NCI-H2227 treated with DMSO at 0.1 percent for 48 hours (cell line): ENCODE results near the gene TRMT112.

Source experiments
- DNase-seq: peaks from one replicate; lab custom pipeline; 2025; lab: John Stamatoyannopoulos, UW

Gene TRMT112

DNA sequence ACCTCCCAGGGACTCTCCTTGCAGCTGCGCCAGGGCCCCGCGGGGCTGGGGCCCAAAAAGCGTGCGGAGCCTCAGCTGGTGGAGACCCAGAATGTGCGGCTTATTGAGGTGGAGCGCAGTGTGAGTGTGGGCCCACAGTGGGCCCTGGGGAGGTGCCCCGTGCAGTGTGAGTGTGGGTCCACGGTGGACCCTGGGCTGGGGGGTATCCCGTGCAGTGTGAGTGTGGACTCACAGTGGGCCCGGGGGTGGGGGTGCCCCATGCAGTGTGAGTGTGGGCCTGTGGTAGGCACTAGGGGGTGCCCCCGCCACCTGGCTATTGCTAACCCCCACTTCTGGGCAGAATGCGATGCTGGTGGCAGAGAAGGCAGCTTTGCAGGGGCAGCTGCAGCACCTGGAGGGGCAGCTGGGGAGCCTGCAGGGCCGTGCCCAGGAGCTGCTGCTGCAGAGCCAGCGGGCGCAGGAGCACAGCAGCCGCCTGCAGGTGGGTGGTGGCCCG is 33.8 kb upstream of the TRMT112 start:
- no peak for DNase-seq

DNA sequence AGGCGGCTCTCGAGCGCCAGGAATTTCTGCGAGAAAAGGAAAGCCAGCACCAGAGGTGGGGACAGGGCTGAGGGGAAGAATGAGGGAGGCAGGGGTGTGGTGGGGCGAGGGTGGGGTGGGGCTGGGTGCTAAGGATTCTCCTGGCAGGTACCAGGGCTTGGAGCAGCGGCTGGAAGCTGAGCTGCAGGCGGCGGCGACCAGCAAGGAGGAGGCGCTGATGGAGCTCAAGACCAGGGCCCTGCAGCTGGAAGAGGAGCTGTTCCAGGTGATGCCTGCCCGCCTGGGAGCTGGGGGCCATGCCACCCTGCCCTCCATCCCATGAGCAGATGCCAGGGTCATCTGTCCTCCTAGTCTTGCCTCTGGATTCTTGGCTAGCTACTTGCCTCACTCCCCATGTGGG is 32.0 kb upstream of the TRMT112 start:
- no peak for DNase-seq

DNA sequence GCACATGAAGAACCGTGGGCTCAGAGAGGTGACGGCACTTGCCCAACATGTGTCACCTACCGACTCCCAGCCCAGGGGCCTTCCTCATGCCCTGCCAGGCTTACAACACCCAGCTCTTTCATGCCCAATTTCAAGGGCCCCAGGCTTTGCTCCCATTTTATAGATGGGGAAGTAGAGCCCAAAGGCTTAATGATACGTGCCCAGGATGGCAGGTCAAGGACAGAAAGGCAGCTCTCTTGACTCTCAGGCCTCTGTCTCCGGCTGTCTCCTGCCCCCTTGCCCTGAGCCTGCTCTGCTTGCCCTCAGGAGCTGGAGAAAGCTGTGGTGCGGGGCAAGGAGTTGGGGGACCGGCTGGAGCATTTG is 31.6 kb upstream of the TRMT112 start:
- DNase-seq, result no peak

DNA sequence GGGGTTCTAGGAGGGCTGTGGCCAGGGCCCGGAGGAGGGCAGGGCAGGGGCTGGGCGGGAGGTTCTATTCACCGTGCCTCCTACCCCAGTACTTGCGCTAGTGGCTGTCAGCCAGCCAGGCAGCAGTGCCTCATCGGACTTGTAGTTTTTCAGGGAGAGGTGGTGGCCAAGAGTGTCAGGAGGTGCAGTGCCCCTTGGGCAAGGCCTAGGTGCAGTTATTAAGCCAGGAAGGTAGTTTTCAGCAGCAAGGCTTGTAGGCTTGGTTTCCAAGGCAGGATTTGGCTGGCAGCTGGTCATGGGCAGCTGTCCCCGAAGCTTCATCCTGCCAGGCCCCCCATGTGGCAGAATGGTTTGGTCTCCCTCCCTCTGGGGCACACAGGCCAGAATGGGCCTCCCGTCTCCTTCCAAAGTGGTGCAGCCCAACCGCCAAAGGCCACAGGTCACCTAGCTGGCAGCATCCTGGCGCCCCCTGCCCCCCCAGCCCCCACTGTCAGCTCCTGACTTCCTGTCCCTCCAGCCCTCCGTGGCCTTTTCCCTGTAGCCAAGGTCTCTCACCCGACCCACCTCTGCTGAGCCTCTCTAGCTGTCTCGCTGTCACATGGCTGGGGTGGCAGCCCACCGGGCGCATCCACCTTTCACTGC is 31.1 kb upstream of the TRMT112 start:
- DNase-seq, result no peak

DNA sequence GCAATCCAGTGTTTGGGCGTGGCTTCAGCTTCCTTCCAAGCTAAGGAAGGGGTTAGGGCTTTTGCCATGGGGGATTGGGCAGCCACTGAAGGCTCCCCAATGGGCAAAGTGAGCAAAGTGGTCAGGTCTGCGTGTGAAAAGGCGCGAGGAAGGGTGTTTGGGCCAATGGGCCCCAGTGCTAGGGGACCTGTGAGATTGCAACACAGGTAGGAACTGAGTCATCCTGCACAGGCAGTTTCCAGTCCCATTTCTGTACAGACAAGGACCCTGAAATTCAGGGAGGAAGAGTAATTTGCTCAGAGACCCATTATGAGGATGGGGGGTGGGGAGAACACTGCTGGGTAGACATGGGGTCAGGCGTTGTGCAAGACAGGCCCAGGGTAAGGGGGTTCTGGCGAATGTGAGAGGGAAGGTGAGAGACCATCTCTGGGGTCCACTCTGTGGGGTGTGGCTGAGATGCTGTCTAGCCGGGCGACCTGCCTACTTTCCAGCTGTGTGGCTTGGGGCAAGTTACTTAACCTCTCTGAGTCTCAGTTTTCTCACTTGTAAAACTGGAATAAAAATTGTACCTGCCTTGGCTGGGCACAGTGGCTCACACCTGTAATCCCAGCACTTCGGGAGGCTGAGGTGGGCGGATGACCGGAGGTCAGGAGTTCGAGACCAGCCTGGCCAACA is 30.0 kb upstream of the TRMT112 start:
- no peak for DNase-seq

DNA sequence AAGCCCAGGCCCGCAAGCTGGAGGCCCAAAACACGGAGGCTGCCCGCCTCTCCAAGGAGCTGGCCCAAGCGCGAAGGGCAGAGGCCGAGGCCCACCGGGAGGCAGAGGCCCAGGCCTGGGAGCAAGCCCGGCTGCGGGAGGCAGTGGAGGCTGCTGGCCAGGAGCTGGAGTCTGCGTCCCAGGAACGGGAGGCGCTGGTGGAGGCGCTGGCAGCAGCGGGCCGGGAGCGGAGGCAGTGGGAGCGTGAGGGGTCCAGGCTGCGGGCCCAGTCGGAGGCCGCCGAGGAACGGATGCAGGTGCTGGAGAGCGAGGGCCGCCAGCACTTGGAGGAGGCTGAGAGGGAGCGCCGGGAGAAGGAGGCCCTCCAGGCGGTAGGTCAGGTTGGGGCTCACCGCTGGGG is 27.4 kb upstream of the TRMT112 start:
- no peak for DNase-seq

DNA sequence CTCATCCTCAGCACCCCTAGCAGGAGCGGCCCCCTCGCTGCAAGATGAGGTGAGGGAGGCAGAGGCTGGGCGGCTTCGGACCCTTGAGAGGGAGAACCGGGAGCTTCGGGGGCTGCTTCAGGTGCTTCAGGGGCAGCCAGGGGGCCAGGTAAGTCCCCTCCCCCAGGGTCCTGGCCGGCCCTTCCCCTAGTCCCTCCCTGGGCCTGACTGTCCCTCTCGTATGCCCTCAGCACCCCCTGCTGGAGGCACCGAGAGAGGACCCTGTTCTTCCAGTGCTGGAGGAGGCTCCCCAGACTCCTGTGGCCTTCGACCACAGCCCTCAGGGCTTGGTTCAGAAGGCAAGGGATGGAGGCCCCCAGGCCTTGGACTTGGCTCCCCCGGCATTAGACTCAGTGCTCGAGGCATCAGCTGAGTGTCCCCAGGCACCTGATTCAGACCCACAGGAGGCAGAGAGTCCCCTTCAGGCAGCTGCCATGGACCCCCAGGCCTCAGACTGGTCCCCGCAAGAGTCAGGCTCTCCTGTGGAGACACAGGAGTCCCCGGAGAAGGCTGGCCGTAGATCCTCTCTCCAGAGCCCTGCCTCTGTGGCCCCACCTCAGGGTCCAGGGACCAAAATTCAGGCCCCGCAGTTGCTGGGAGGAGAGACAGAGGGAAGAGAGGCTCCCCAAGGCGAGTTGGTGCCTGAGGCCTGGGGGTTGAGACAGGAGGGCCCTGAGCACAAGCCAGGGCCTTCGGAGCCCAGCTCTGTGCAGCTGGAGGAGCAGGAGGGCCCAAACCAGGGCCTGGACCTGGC is 26.6 kb upstream of the TRMT112 start:
- no peak for DNase-seq

DNA sequence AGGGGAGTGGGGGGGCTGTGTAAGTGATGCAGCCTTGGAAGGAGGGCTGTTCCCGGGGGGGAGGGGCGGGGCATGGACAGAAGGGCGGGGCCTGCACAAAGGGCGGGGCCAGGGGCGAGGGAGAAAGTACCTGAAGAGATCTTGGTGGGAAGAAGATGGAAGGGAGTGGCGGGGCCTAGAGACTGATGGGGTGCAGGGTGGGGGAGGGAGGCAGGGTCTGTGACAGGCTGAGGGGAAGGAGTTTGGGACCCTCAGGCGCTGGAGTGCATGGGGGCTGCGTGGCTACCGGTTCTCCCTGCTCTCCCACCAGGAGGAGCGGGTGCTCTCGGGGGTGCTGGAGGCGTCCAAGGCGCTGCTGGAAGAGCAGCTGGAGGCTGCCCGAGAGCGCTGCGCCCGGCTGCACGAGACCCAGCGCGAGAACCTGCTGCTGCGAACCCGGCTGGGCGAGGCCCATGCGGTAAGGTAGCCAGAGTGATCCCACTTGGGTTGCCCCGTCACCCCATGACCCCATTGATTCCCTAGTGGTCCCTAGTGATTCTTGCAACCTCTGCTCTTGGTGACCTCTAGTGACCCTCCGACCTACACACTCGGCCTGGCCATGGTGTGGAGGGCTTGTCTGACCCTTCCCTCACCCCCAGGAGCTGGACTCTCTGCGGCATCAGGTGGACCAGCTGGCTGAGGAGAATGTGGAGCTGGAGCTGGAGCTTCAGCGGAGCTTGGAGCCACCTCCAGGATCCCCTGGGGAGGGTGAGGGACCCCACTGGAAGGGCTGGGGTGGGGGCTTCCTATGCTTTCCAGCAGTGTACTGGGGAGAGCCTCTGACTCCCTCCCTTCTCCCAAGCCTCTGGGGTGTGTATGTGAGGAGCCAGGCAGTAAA is 25.7 kb upstream of the TRMT112 start:
- no peak for DNase-seq

DNA sequence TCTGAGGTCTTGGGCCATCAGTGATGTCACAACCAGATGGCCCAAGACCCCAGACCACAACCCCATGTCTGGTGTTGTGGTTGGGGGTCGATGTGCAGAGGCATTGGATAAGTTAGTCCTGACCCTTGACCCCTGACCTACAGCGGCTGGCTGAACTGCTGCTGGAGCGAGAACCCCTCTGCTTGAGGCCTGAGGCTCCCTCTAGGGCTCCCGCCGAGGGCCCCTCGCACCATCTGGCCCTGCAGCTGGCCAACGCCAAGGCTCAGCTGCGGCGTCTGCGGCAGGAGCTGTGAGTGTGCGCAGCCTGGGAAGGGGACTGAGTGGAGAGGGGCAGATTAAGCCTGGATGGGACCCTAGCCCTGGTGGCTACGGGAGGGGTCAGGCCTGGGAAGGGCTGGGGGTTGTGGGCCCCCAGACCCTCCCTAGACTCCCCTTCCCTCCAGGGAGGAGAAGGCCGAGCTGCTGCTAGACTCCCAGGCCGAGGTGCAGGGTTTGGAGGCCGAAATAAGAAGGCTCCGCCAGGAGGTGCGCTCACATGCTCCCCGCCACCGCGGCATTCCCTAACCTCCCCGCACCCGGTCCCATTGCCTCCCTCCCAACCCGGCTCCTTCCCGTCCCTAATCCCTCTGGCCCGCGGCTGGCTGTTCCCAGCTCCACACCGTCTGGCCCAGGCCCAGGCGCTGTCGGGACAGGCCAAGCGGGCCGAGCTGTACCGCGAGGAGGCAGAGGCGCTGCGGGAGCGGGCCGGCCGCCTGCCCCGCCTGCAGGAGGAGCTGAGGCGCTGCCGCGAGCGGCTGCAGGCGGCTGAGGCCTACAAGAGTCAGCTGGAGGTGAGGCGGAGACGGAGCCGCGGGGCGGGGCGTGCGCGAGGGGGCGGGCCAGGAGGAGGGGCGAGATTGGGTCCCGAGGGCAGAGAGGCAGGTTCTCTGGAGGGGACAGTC is 24.8 kb upstream of the TRMT112 start:
- no peak for DNase-seq

DNA sequence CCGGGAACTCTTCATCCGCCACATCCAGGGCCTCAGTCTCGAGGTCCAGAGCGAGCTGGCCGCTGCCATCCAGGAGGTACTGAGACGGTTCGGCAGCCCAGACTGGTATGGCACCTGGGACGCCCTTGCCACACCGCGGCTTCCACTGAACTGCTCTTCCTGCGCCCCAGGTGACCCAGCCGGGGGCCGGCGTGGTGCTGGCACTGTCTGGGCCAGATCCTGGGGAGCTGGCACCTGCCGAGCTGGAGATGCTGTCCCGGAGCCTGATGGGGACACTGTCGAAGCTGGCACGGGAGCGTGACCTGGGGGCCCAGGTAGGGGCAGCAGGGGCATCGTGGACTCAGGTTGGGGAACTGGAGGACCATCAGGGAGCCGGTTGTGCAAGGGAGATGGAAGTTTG is 24.1 kb upstream of the TRMT112 start:
- DNase-seq, result no peak

DNA sequence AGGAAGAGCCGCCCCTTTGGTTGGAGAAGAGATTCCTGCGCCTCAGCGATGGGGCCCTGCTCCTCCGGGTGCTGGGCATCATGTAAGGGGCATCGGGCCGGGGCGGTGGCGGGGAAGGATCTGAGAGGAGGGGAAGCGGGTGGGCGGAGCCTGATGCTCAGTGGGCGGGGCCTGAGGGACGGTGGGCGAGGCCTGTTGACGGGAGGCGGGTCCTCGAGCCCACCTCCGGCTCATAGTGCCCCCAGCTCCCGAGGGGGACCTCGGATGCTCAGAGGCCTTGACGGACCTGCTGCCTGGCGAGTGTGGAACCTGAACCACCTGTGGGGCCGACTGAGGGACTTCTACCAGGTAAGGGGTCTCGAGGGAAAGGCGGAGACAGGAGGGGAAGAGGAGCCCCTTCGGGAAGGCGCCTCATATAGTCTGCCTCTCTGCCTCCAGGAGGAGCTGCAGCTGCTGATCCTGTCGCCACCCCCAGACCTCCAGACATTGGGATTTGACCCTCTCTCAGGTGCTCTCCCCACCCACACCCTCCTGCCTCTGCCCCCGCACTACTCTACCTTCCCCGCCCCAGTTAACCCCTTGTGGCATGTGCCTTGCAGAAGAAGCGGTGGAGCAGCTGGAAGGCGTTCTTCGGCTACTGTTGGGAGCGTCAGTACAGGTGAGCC is 23.4 kb upstream of the TRMT112 start:
- DNase-seq, result no peak

DNA sequence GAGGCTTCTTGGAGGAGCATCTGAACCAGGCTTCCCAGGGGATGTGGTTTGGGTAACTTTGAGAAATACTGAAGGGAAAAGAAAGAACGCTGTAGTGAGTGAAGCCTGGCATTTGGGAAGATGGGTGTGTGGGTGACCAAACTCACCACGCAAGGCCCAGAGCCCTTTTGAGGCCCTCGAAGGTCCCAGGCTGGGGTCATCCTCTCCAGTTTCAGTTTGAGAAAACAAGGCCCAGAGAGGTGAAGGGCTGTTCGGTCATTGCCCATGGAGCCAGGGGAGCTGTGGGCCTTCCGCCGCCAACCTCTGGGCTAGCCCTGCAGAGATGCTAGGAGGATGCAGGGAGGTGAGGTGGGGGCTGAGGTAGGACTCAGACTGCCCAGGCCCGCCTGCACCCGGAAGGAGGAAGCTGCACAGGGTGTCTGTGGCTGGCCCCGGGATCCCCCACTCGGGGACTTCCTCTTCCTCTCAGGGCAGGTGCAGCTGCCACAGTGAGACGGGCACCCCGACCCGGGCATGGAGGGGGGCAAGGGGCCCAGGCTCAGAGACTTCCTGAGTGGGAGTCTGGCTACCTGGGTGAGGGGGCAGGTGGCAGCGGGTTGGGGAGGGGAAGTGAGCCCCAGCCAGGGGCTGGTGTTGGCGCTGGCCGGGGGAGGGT is 22.5 kb upstream of the TRMT112 start, which contains the start of gene CCDC88B:
Gene CCDC88B, plus strand, starts transcription at position 451 of the 655 bp plus-strand sequence. Its CDS starts 63 bp downstream, at position 514.
- DNase-seq, result no peak

DNA sequence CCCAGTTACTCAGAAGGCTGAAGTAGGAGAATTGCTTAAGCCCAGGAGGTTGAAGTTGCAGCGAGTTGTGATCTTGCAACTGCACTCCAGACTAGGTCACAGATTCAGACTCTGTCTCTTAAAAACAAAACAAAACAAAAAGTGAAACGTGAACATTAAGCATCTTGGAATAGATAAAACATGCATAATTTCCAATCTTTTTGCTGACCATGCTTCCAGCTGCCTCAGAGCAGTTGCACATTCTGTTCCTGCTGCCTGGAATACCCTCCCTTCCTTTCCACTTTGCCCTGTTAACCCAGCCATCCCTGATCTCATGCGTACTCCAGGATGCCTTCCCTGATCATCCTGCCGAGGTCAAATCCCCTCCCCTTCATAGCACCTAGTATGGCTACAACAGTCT is 21.9 kb upstream of the TRMT112 start:
- DNase-seq, result no peak

DNA sequence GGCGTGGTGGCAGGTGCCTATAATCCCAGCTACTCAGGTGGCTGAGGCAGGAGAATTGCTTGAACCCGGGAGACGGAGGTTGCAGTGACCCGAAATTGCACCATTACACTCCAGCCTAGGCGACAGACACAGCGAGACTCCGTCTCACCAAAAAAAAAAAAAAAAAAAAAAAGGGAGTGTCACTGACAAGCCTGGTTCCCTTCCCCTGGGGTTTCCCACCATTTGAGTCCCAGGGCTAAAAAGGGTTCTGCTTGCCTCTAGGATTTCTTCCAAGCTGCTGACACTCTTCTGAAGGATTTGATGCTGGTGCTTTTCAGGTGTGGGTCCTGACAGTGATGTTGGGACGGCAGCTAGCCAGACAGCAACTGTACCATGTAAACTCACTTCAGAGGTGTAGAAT is 21.4 kb upstream of the TRMT112 start:
- no peak for DNase-seq

DNA sequence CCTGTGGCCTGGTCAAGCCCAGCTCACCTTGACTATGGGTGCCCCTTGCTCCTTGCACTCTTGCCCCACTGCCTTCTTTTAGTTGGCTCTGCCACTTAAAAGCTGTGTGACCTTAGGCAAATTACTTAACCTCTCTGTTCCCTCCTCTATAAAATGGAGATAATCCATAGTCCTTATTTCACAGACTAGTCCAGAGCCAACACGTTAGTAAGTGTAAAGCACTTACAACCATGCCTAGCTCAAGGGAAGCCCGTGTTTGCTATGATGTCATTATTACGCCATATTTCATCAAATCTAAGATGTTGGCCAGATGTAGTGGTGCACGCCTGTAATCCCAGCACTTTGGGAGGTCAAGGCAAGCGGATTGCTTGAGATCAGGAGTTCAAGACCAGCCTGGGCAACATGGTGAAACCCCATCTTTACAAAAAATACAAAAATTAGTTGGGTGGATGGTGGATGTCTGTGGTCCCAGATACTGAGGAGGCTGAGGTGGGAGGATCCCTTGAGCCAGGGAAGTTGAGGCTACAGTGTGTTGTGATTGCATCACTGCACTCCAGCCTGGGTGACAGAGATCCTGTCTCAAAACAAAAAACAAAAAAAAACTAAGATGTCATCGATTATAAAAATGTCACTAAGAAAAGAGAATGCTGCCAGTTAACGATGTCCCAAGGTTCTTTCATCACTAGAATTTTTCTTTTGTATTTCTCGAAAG is 20.3 kb upstream of the TRMT112 start:
- no peak for DNase-seq

DNA sequence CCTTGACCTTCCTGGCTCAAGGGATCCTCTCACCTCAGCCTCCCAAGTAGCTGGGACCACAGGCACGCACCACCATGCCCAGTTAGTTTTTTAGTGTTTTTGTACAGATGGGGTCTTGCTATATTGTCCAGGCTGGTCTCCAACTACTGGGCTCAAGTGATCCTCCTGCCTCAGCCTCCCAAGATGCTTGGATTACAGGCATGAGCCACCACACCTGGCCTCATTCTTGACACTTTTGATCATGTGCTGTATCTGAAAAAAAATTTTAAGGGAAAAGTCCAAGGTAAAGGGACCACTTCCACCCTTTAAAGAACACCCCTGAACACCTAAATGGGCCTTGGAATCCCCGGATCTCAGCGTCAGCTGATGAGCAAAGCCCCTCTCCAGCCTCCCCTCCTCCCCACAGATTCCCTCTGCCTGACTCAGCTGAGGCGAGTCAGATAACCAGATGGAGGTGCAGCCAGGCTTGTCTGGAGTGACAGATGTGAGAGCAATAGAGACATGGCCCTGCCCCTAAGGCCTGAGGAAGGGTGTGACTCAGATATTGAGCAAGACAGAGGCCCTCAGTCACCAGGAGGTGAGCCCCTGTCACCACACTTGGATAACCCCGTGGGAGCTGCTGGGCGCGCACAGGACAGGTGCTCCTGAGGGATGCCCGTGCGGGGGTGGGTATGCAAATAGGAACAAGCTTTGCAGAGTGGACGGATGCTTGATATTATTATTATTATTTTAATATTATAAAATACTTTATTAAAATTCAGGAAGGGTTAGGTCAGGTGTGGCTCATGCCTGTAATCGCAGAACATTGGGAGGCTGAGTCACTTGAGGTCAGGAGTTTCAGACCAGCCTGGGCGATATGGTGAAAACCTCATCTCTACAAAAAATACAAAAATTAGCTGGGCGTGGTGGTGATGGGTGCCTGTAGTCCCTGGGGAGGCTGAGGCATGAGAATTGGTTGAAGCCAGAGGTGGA is 17.7 kb upstream of the TRMT112 start:
- no peak for DNase-seq

DNA sequence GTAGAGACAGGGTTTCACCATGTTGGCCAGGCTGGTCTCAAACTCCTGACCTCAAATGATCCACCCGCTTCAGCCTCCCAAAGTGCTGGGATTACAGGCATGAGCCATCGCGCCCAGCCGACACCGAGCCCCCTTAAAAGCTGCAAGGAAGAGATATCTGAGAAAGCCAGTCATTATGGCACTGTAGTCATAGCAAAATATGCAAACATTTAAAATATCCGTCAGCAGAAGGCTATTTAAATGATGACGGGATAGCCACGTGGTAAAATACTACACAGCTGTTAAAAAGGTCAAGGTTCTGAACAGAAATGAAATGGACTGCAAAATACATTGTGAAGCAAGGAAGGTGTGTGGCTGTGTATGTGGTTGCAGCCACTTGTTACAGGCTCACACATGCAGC is 16.2 kb upstream of the TRMT112 start:
- no peak for DNase-seq
